DMS53 treated with DMSO at 0.1 percent for 48 hours (cell line): ENCODE data around the gene ARHGAP15.
"Not testable (repeated sequence)": the region's sequence is repeated elsewhere in the genome, so short reads cannot be mapped to it uniquely, and the experiment has no call there.

ENCODE experiments used
- DNase-seq: peaks from one replicate; lab custom pipeline; 2025; ENCODE audit not compliant: unreplicated experiment; lab: John Stamatoyannopoulos, UW

ARHGAP15 gene

DNA sequence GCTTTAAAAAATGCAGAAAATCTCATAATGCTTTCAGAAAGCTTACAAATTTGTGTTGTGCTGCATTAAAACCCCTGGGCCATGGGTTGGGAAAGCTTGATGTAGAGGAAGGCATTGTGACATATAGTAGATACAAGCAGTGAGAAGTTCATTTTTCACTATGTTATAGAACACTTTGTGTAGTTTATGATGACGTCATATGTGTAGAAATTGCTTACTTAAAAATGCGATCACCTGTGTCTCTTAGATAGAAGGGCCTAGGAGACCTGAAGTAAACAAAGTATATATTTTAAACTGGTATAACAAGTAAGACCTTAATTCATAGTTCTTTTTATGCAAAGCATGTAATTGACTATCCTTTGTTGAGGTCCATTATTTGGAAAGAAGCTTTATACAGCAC lies 393.5 kb downstream of the ARHGAP15 start:
- DNase-seq = no peak

DNA sequence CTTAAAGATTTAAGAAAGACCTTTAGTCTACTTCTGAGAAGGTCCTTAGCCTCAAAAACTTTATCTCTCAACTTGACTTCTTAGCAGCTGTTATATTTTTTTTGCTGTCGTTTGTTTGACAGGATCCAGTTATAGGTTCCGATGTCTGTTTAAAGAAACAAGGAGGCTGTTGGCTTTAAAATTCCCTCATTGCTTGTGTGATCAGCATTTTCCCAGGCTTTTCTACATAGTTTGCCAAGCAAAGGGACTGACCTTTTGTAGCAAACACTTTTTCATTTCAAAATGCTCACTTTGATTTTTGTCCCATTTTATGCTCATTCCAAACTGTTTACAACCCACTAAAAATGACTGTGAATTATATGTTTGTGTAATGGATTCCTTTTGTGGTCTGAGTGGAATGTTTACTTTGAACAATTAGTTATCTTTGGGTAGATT lies 394.9 kb downstream of the ARHGAP15 start:
- no peak for DNase-seq

DNA sequence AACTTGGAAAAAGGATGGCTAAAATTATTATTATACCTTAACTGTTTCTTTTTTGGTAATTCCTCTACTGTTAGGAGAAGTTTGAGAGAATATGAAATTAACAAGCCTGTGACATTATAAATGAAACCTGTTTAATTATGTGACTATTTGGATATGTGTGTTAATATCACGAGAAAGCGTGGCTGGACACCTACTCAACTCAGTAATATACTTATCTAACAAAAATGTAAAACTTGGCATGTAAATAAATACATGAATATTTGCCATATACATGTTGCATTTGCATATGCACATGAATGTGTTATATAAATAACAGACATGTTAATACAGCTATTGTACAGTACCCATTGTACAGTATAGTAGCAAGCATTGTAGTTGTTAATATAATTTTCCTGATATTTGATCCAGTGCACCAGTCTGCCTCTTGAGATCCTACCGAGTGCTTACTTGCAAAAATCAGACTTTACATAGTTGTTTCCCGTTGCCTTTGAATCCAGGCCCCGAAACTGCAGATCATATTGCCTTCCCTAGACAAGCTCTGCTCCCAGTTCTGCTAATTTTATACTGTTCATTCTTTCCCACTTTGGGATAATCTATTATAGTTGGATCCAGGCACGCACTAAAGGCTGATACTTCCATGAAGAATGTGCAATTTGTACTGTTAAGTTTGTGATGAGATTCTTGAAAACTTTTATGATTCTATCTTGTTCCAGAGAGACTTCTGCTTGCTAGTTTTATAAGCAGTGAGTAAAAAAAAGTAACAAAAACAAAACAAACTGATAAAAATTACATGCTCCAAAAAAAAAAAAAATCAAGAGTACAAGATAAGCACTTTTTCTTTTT lies 395.6 kb downstream of the ARHGAP15 start:
- DNase-seq = no peak

DNA sequence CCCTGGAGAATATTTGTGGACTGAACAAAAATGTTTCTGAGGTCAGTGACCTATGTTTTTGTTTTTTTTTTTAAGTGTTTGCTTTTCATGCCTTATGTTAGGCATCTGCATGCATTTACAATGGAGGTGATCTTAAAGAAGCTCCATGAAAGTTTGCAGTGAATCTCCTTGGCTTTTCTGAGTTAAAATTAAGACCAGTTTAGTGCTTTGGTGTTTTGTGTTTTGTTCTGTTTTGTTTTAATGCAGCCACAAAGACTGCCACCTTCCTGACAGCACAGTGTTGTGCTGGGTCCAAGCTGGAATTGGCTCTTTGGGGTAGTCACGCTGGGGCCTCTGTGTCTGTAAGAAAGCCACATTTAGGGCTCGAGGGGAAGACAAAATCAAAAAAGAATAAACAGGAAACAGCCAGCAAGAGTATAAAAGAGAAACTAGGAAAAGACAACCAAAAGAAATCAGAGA lies 396.2 kb downstream of the ARHGAP15 start:
- DNase-seq = no peak

DNA sequence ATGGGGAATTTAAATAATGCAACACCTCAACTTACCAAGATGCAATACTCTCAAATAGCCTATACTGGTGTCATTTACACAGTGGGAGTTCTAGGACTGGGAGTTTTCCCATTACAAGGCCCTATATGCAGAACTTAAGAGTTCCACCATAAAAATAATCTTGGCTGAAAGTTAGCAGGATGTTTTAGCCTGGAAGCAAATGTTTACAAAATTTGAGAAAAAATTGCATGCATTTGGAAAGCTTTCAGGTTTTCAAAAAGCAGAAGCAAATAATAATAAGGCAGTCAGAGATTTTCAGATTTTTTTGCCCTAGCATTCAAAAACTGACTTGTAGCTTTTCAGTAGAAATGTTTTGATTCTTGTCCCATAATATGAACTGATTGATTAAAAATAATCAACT lies 397.3 kb downstream of the ARHGAP15 start:
- DNase-seq = no peak

DNA sequence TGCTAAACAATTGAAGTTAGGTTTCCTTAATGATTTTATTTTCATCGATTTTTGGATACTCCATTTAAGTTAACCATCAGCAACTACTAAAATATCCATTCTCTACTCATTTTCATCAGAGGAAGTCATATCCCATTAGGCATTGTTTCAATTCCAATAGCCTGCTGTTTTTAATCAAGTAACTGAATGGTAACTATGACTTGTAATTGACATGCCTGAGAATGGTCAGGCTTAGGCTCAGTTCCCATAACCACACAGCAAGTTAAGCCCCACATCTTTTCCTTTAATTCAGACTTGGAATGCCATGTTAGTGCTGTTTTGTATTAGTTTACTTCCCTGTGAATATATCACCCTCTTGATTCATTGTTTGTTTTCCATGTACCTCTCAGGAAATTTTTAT lies 398.8 kb downstream of the ARHGAP15 start:
- DNase-seq = no peak

DNA sequence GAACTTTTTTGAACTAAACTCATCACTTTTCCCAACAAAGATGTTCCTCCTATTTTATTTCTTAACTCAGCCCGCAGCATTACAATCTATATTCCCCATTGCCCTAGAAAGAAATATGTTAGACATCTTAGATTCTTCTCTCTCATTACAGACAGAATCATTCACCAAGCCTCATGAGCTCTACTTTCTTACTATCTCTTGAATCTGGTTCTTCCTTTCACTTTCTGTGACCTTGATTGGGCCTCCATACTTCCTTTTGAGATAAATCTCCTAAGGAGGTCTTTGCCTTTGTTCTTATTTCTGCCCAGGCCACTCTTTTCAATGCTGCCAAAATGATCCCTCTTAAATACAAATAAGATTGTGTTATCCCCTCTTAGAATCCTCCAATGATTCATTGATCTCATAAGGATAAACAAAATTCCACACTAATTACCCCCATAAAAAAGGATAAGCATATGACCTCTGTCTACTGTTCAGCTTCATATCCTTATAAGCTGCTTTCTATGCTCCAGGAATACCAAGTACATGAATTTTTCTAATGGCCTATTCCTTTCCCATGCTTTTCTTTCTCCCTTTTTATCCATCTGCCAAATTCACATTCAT lies 400.0 kb downstream of the ARHGAP15 start:
- no peak for DNase-seq

DNA sequence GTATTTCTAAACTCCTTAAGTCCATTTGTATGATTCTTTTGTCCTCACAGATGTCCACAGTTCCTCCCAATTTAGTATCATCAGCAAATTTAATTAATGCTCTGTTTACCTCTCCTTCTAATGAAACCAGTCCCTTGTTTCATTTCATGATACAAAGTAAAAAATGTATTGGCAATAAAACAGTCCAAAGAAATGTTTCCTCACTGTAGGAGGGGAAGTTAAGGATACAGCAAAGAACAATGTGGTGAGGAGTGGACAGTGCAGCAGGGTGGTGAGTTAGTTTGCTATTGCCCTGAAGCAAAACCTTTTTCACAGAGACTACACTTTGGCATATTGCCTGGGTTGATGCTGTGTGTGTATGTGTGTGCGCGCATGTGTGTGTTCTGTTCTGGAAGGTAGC lies 401.5 kb downstream of the ARHGAP15 start:
- DNase-seq = no peak

DNA sequence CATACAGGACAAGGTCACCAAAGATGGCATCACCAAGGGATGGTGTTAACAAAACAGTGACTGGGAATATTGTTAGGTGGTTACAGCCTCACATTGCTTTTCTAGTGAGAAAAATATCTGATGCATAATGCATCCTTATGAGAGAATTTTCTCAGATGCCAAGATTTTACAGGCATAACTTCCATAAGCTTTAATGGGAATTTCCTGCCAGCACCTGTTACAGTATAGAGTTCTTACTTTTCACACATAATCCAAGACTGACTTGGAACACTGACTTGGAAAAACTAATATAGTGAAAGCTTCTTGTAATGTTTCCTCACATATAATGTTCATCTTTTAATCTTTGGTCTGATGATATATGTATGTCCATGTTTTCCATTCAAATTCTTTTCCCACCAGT lies 402.8 kb downstream of the ARHGAP15 start:
- DNase-seq = no peak

DNA sequence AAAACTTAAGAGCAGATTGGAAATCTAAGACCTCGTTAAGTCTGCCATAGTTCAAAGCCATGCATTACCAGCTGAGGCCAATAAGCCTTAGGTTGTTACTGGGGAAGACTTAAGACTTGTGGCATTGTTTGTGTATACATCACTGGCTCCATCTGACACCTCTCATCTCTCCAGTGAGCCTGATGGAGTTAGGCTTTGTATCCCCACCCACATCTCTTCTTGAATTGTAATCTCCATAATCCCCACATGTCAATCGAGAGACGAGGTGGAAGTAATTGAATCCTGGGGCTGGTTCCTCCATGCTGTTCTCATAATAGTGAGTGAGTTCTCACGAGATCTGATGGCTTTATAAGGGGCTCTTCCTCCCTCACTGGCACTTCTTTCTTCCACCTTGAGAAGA lies 404.6 kb downstream of the ARHGAP15 start:
- no peak for DNase-seq

DNA sequence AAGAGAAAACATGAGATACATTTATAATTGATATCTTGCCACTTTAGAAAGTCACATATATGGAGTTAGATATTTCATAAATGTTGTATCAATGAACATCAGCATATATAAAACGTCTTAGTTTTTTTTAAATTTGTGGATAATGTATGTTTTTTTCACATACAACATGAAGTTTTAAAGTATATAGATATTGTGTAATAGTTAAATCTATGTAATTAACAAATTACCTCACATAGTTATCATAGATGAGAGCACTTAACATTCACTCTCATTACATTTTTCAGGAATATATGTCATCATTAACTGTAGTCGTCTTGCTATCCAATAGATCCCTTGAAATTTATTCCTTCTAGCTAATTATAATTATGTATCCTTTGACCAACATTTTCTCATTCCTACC lies 406.6 kb downstream of the ARHGAP15 start:
- DNase-seq = no peak

DNA sequence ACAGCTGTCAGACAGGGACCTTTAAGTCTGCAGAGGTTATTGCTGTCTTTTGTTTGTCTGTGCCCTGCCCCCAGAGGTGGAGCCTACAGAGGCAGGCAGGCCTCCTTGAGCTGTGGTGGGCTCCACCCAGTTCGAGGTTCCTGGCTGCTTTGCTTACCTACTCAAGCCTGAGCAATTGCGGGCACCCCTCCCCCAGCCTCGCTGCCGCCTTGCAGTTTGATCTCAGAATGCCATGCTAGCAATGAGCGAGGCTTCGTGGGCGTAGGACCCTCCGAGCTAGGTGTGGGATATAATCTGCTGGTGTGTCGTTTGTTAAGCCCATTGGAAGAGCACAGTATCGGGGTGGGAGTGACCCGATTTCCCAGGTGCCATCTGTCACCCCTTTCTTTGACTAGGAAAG lies 412.7 kb downstream of the ARHGAP15 start:
- not testable (repeated sequence) for DNase-seq

DNA sequence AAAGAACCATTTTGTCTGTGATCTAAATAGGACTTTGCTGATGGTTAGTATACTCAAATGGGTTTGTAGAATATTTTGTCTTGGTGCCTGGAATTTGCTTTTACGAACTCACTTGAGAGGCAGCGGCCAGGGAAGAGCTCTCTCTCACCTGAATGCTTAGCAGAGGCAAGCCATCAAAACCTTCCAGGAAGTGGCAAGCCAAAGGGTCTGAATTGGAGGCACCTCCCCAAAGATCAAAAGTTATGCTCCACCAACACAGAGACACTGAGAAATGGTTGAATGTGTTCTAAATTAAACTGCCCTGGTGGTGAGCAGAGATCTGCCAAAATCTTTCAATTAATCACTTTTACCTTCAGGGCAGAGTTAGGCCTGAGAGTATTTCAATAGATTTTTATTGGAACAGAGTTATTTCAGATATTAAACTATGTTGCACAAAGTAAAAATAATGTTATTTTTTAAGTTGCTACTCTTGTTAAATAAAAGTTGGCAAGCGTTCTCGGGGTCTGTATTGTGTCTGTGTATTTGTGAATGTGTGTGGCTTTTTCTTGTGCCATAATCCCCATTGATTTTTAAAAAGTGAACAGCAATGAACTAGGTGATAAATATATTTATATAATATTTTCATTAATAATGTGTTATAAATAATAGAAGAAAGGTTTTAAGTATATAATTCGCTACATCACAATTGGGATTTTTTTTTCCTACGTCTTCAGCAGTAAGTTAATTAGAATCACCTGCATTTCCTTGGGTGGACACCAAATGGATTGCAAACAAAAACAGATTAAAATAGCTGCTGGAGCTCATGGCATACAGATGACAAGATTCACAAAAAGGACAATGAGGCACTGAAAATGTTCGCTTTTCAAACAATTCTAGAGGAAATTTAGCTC lies 416.1 kb downstream of the ARHGAP15 start:
- no peak for DNase-seq

DNA sequence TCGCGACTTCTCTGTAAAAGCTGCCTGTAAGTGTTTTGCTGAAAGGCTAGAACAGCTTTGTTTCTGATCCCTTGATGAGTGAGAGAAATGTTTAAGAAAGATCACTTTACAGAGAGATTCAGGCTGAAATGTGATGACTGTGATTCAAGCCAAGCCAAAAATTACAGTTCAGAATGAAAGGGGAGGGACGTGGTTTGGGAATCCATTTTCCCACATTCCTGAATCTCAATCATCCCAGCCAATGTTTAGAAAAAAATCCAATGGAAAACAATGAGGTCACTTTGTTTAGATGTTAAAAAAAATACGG lies 416.7 kb downstream of the ARHGAP15 start:
- no peak for DNase-seq

DNA sequence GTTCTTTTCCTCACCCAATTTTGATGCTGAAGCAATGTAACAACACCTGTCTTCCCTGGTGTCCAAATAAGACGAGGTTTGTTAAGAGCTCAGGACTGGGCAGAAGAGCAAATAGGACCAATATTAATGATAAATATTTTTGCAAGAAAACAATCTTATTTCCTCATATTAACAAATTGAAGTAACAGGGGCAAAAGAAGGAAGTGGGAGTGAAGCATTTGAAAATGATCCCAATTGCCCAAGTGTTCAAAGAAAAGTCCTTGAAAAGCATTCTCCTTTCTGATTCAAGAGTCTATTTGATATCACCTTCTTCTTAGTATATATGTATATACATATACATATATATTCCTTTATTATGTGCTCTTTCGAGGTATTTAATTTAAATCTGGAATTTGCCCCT lies 418.8 kb downstream of the ARHGAP15 start:
- DNase-seq = no peak

DNA sequence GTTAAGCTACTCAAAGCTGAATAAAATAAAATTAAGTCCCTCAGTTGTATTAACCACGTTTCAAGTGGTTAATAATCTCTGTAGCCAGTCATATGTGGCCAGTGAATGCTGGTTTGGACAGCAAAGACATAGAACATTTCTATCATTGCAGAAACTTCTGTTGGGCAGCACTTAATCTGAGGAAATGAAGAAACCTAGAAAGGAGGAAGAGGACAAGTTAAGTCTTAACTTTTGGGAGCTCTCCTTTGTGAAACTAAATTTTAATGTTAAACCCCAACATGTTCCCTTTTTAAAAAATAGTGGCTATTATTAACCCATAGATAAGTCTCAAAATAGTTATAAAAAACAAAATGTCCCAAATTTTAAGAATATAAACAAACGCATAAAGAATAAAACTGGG lies 421.3 kb downstream of the ARHGAP15 start:
- DNase-seq = no peak

DNA sequence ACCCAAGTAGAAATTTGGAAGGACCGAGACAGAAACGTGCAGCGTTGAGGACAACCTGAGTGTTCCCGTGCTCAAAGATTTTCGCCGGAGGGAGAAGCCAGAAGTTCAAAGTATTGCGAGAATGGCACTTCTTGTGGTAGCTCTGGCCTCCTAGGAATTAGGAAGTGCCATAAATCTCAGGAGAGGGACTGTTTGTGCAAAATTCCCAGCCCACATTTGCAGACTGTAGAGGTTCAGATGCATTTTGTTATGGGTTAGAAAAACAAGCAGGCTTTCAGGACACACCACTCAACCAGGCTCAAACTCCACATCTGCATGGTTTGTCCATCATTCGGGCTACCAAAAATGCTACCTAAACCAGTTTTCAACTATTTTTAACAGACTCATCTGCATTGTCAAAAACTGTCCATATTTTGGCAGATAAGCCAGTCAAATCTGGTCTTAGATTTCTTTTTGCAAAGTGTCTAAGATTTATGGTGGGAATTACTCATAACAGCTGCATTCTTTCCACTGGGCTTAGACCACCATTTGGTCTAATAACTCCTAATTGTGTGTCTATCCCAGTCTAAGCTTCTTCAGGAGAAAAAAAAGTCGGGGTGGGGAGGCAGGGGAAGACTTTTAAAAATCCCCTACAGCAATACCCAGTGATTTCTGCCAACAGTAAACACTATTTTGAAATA lies 422.9 kb downstream of the ARHGAP15 start:
- no peak for DNase-seq

DNA sequence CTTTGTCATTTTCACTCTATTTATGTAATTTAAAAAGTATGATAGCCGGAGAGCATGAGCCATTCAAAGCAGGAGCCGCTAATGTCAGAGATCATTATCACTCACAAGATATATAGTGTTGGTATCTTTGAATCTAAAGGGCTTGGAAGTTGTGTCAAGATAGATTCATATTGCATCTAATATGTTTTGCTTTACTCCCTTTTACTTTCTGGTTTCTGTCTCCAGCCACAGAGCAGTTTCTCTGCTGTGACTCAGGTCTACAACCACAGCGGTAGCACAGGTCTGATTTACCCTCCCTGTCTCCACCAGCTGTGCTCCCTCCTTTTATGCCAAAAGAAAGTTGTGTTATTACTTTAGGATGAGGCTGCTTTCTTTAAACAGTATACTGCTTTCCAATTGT lies 424.0 kb downstream of the ARHGAP15 start:
- no peak for DNase-seq

DNA sequence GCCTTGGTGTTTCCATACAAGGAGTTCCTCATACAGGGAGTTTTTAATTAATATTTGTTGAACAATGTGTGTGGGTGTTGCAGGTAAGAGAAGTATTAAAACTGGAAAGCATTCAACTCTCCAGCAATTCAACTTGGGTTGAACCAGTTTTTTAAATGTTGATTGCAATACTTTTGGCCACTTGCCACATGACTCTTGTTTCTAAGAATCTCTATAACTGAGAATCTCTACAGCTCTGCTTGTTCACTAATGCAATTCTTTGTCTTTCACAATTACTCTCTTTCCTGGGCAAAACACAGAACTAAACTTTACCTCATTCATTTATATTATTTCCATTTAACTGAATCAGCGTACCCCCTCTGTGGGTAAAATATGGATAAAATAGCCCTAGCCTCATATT lies 429.4 kb downstream of the ARHGAP15 start:
- no peak for DNase-seq

DNA sequence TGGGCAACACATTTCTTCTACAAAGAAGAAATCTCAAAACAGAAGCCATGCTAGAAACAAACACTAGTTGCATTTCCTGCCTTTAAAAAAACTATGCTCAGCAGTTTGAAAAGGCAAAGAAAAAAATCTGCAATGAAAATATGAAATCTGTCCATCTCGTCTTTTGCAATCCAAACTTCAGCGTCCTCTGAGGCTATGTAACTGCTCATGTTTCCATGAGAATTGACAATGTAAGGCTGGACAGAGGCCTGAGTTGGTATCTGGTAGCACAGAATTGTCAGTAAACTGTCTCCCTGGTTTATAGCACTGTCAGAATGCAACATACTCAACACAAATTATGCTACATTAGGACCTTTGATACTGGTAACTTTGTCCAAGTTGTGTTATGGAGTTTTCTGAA lies 429.9 kb downstream of the ARHGAP15 start:
- no peak for DNase-seq

DNA sequence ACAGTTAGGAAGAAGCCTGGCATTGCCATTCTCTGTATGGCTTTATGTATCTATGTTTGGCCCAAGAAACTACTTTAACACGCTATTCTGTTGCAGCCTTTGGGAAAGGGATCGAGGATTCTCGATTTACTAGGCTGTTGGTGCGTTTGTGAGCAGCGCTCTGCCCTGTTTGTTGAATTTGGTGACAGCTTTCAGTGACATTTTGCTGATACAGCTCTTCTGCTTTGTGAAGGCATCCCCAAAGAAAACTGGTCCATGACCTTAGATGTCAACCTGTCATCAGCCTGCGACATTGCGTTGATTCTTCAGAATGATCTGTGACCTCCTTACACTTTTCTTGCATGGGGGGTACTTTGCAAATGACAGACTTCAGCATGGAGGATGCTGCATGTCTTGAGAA lies 431.5 kb downstream of the ARHGAP15 start:
- DNase-seq = no peak
